GM23248 (cell line): Measurements from ENCODE around the gene GPX6. TPM values are rescaled to one million over a fixed set of nuclear protein-coding genes. Genes with fewer than 3 reads are reported as not detected.
A peak's percentile ranks its signal among the peaks of the same experiment; 100 is the strongest.

ENCODE experiments used
- DNase-seq: peaks from one replicate; pipeline ENCODE4 v3.0.0-alpha.2; 2015
- H2AFZ ChIP-seq: fragments of 200-600 bp; sonication (generic); 2 replicates; pipeline ENCODE4 v1.6.1; 2016; ENCODE audit warnings: antibody characterized with exemption
- H3F3A ChIP-seq: fragments of 200-600 bp; sonication (generic); 2 replicates; pipeline ENCODE4 v1.6.1; 2016; ENCODE audit warnings: mild to moderate bottlenecking, antibody characterized with exemption, mixed run types; ENCODE audit not compliant: insufficient read depth
- H3K27ac ChIP-seq: fragments of 200-600 bp; sonication (generic); 2 replicates; pipeline ENCODE4 v1.5.1; 2016; ENCODE audit warnings: mild to moderate bottlenecking
- H3K27me3 ChIP-seq: fragments of 200-600 bp; sonication (generic); replicated peaks from 2 replicates; pipeline ENCODE4 v1.6.1; 2016; ENCODE audit warnings: mild to moderate bottlenecking; ENCODE audit not compliant: insufficient read depth
- H3K36me3 ChIP-seq: fragments of 200-600 bp; sonication (generic); 2 replicates; pipeline ENCODE4 v1.6.1; 2016; ENCODE audit warnings: low read depth, mild to moderate bottlenecking
- H3K4me1 ChIP-seq: fragments of 200-600 bp; sonication (generic); 2 replicates; pipeline ENCODE4 v1.6.1; 2016; ENCODE audit warnings: mild to moderate bottlenecking; ENCODE audit not compliant: insufficient read depth
- H3K4me2 ChIP-seq: fragments of 200-600 bp; sonication (generic); one replicate; pipeline ENCODE4 v1.6.1; 2016; ENCODE audit warnings: mild to moderate bottlenecking; ENCODE audit not compliant: unreplicated experiment
- H3K4me3 ChIP-seq: fragments of 200-600 bp; sonication (generic); 2 replicates; pipeline ENCODE4 v1.5.1; 2016; ENCODE audit warnings: mild to moderate bottlenecking
- H3K79me2 ChIP-seq: fragments of 200-600 bp; sonication (generic); 2 replicates; pipeline ENCODE4 v1.6.1; 2016; ENCODE audit warnings: mild to moderate bottlenecking; ENCODE audit not compliant: insufficient read depth
- H3K9ac ChIP-seq: fragments of 200-600 bp; sonication (generic); 2 replicates; pipeline ENCODE4 v1.6.1; 2016; ENCODE audit warnings: mild to moderate bottlenecking
- H3K9me2 ChIP-seq: fragments of 200-600 bp; sonication (generic); 2 replicates; pipeline ENCODE4 v1.6.1; 2016; ENCODE audit warnings: mixed run types, mild to moderate bottlenecking, moderate library complexity; ENCODE audit not compliant: insufficient read depth
- H3K9me3 ChIP-seq: fragments of 200-600 bp; sonication (generic); one replicate; pipeline ENCODE4 v1.6.1; 2017; ENCODE audit warnings: low read depth
- H4K20me1 ChIP-seq: fragments of 200-600 bp; sonication (generic); 2 replicates; pipeline ENCODE4 v1.6.0; 2016; ENCODE audit not compliant: insufficient read depth
- EZH2 ChIP-seq: fragments of 200-600 bp; sonication (generic); IDR thresholded peaks from 2 replicates; pipeline ENCODE4 v1.6.1; 2018; ENCODE audit warnings: antibody characterized with exemption, mild to moderate bottlenecking; ENCODE audit not compliant: insufficient read depth, poor library complexity, severe bottlenecking
- EZH2phosphoT487 ChIP-seq: fragments of 200-600 bp; sonication (generic); IDR thresholded peaks from 2 replicates; pipeline ENCODE4 v1.6.1; 2018; ENCODE audit warnings: antibody characterized with exemption, moderate library complexity, mild to moderate bottlenecking, low read depth; ENCODE audit not compliant: insufficient read depth
- WGBS, 2 experiments: methylation state at CpG; one replicate each; pipeline ENCODE4 v1.1.6; 2015 to 2017; ENCODE audit warnings: low lambda C conversion rate in 2 of 2, low coverage in 1 of 2; ENCODE audit errors: missing lambda C conversion rate in 2 of 2; 5-methylcytosine and 5-hydroxymethylcytosine counted together
- in situ Hi-C: fragments of 300-500 bp; cut with MboI; formaldehyde crosslinking; loops from 2 replicates; pipeline ENCODE4 v1.15.0; 2020
- polyA plus RNA-seq: library from polyadenylated mRNA; unstranded; fragments of >200 nt; fragmentation: Nextera tagmentation; extraction: Ambion mirVana; gene quantifications from 2 replicates; pipeline ENCODE4 v1.2.1, GENCODE V29; 2016
- total RNA-seq: library from RNA; depleted of rRNA; stranded (reverse); fragments of >200 nt; shearing (Covaris generic); gene quantifications from 2 replicates; pipeline ENCODE4 v1.2.3, GENCODE V29; 2014

Gene GPX6
- total and polyA plus RNA-seq, 2 experiments from 2014 or later = not detected

DNA sequence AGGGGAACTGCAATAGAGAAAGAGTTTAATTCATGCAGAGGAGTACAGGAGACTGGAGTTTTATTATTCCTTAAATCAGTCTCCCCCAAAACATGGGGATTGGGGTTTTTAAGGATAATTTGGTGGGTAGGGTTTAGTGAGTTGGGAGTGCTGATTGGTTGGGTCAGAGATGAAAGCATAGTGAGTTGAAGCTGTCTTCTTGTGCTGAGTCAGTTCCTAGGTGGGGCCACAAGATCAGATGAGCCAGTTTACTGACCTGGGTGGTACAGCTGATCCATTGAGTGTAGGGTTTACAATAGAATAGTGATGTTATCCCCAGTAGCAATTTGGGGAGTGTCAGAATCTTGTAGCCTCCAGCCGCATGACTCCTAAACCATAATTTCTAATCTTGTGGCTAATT is 29.1 kb downstream of the GPX6 start:
- no peak overlapping the region for H3K4me2 ChIP-seq
- H3K36me3 ChIP-seq = no peaks in the 10 kb centered on the region
- H3K4me1 ChIP-seq = no peaks in the 10 kb centered on the region
- H3F3A ChIP-seq = no peaks in the 10 kb centered on the region; the same call in 1 of the 2 replicates
- H3K9me2 ChIP-seq = no peaks in the 10 kb centered on the region
- H2AFZ ChIP-seq = no peak overlapping the region
- H3K79me2 ChIP-seq = no peaks in the 10 kb centered on the region
- H4K20me1 ChIP-seq = no peaks in the 10 kb centered on the region
- WGBS, 2 experiments = 73 to 83% methylated on average over 1 of the region's 1 CpG
- H3K9ac ChIP-seq = no peak overlapping the region
- in situ Hi-C loops = no loop called here
- TF ChIP-seq EZH2phosphoT487 (no peak), EZH2 (no peak)
- no peaks in the 10 kb centered on the region for H3K9me3 ChIP-seq
- no peak for DNase-seq
- no peak overlapping the region for H3K27ac ChIP-seq
- 0 out of 2 replicates have a peak, but pooled peaks cover 9% of the 10 kb centered on the region for H3K27me3 ChIP-seq
- no peak overlapping the region for H3K4me3 ChIP-seq

DNA sequence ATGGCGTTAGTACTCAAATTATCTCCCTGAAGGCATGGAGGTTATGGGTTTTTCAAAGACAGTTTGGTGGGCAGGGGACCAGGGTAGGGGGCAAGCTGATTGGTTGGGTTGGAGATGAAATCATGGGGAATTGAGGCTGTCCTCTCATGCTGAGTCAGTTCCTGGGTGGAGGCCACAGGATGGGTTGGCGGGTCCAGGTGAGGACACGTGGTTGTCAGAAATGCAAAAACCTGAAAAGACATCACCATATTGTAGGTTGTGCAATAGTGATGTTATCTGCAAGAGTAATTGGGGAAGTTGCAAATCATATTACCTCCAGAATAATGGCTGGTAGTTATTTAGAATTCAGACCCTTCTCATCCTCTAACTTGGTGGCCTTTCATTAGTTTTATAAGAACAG is 30.1 kb downstream of the GPX6 start:
- H4K20me1 ChIP-seq = no peaks in the 10 kb centered on the region

DNA sequence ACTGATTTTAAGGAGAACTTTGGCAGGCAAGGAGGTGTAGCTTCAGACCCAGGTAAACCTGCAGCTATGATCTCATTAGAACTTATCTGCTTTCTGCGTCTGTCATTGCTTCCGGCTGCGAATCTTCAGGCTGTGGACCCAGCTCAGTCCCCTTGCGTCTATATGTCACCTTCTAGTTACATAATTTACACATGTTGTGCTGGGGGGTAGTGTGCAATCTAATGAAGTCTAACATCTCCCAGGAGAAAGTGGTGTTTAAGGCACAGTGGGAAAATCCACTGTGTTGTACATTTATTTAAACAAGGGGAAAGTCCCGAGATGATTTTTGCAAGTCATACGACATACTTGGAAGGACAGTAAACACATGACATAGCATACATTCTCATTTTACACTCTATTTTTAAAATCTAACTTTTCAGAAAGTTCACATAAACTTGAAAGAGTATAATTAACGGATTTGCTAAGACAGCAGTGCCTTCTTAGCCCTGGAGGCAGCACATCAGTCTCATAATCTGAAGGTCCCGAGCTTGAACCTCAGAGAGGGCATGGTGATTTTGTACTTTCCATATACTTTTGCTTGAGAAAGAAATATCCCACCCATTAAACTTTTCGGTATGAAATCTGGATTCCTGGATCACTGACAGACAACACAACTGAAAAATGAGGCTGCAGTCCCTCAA is 35.2 kb downstream of the GPX6 start:
- H3K36me3 ChIP-seq = no peaks in the 10 kb centered on the region
- H4K20me1 ChIP-seq = no peaks in the 10 kb centered on the region
- H3K27me3 ChIP-seq = peaks cover 55% of the 10 kb centered on the region

More for the DNA sequence above, 30.1 kb downstream of the GPX6 start:
- no peaks in the 10 kb centered on the region; the same call in 1 of the 2 replicates for H3F3A ChIP-seq
- H3K9me2 ChIP-seq = no peaks in the 10 kb centered on the region
- no peak overlapping the region for H3K4me3 ChIP-seq
- no peak for DNase-seq
- in situ Hi-C loops = no loop called here
- H3K9ac ChIP-seq = no peak overlapping the region
- 83 to 86% methylated on average over 3 of the region's 3 CpGs for WGBS, 2 experiments
- TF ChIP-seq EZH2phosphoT487 = no peak
- no peak for TF ChIP-seq EZH2
- no peaks in the 10 kb centered on the region for H3K9me3 ChIP-seq
- H3K4me1 ChIP-seq = no peaks in the 10 kb centered on the region
- no peak overlapping the region for H3K27ac ChIP-seq
- H3K27me3 ChIP-seq = peaks cover 18% of the 10 kb centered on the region; the same call in 1 of the 2 replicates
- no peaks in the 10 kb centered on the region for H3K79me2 ChIP-seq
- H3K4me2 ChIP-seq = no peak overlapping the region
- H3K36me3 ChIP-seq = no peaks in the 10 kb centered on the region
- H2AFZ ChIP-seq = no peak overlapping the region

DNA sequence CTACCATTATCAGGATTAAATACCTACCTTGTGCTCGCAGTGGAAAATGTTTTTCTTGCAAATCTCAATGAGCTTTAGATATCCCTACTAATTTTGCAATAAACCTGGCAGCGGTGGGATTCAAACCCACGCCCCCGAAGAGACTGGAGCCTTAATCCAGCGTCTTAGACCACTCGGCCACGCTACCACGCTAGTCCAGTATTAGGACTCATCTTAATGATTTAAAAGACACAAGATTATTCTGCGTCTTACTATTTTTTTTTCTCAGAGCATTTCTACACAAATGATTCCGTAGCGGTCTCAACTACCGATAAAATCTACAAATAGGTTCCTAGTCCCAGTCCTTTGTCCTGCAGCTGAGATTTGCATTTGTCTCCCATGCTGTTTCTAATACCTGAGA is 37.1 kb downstream of the GPX6 start:
- Histone ChIP-seq H3K79me2 (no peaks in the 10 kb centered on the region), H3K27ac (no peak overlapping the region), H3K4me3 (no peak overlapping the region), H3K9me2 (no peaks in the 10 kb centered on the region), H3K4me2 (no peak overlapping the region), H3K36me3 (no peaks in the 10 kb centered on the region), H3K4me1 (no peaks in the 10 kb centered on the region), H3K9ac (no peak overlapping the region), H3F3A (no peaks in the 10 kb centered on the region), H3K27me3 (peaks cover 50% of the 10 kb centered on the region), H4K20me1 (no peaks in the 10 kb centered on the region), H3K9me3 (no peaks in the 10 kb centered on the region), H2AFZ (no peak overlapping the region)
- no peak for DNase-seq
- TF ChIP-seq EZH2 (no peak), EZH2phosphoT487 (no peak)
- 34 to 35% methylated on average over 12 of the region's 12 CpGs for WGBS, 2 experiments
- in situ Hi-C loops = no loop called here

More for the DNA sequence above, 35.2 kb downstream of the GPX6 start:
- H2AFZ ChIP-seq = peak overlapping the region; percentile 18; the same call in 1 of the 2 replicates
- no peak overlapping the region for H3K4me2 ChIP-seq
- H3K27ac ChIP-seq = no peak overlapping the region
- in situ Hi-C loops = no loop called here
- no peak overlapping the region for H3K9ac ChIP-seq
- no peaks in the 10 kb centered on the region for H3K79me2 ChIP-seq
- H3K4me3 ChIP-seq = no peak overlapping the region
- WGBS, 2 experiments = 48 to 51% methylated on average over 9 of the region's 9 CpGs
- no peaks in the 10 kb centered on the region for H3K4me1 ChIP-seq
- TF ChIP-seq EZH2phosphoT487 (no peak), EZH2 (no peak)
- DNase-seq = no peak
- no peaks in the 10 kb centered on the region for H3K9me3 ChIP-seq
- H3F3A ChIP-seq = no peaks in the 10 kb centered on the region
- H3K9me2 ChIP-seq = no peaks in the 10 kb centered on the region
